Measurements from ENCODE around the gene PAPOLA.

The PAPOLA gene

GRCh38 chr14:96568621-96569020, 66.4 kb downstream of the PAPOLA start:
- no peak for DNase-seq

GRCh38 chr14:96571311-96571710, 69.1 kb downstream of the PAPOLA start:
- no peak for DNase-seq

- DNase-seq: no peak
These were observed 71.4 kb downstream of the PAPOLA start for GRCh38 chr14:96573473-96574100.

GRCh38 chr14:96574171-96574632, 72.0 kb downstream of the PAPOLA start:
- DNase-seq: no peak

- no peak for DNase-seq
These were observed 72.8 kb downstream of the PAPOLA start for GRCh38 chr14:96574633-96575632.

- DNase-seq: no peak
These were observed 74.2 kb downstream of the PAPOLA start for GRCh38 chr14:96576359-96576758.

- DNase-seq: no peak
These were observed 74.8 kb downstream of the PAPOLA start for GRCh38 chr14:96576937-96577336.

- no peak for DNase-seq
These were observed 76.4 kb downstream of the PAPOLA start for GRCh38 chr14:96578619-96579018.

- DNase-seq: no peak
These were observed 77.2 kb downstream of the PAPOLA start for GRCh38 chr14:96579358-96579757.

GRCh38 chr14:96579855-96580254, 77.7 kb downstream of the PAPOLA start:
- no peak for DNase-seq

- DNase-seq: no peak
These were observed 78.4 kb downstream of the PAPOLA start for GRCh38 chr14:96580566-96580965.

- DNase-seq: no peak
These were observed 78.8 kb downstream of the PAPOLA start for GRCh38 chr14:96581026-96581425.

GRCh38 chr14:96581902-96582301, 79.7 kb downstream of the PAPOLA start:
- no peak for DNase-seq

- DNase-seq: no peak
These were observed 80.3 kb downstream of the PAPOLA start for GRCh38 chr14:96582411-96582961.

- no peak for DNase-seq
These were observed 80.8 kb downstream of the PAPOLA start for GRCh38 chr14:96582995-96583394.

- DNase-seq: no peak
These were observed 81.4 kb downstream of the PAPOLA start for GRCh38 chr14:96583569-96584041.

- DNase-seq: no peak
These were observed 82.2 kb downstream of the PAPOLA start for GRCh38 chr14:96584199-96584906.

GRCh38 chr14:96584907-96585671, 82.9 kb downstream of the PAPOLA start:
- DNase-seq: no peak

GRCh38 chr14:96585672-96586013, 83.5 kb downstream of the PAPOLA start:
- DNase-seq: no peak

- DNase-seq: no peak
These were observed 83.9 kb downstream of the PAPOLA start for GRCh38 chr14:96586056-96586455.

GRCh38 chr14:96586921-96587822, 85.0 kb downstream of the PAPOLA start:
- DNase-seq: no peak
